Right ventricle myocardium inferior (tissue), 1 donor: ENCODE measurements around the gene CFAP61. TPM values are rescaled to one million over a fixed set of nuclear protein-coding genes. Genes with fewer than 3 reads are reported as not detected.
"Not testable (repeated sequence)": the region's sequence is repeated elsewhere in the genome, so short reads cannot be mapped to it uniquely, and the experiment has no call there.

ENCODE experiments used
- ATAC-seq: fragments of 200-7000 bp; cut with Tn5 transposase; one replicate; pipeline ENCODE4 v1.9.1; 2020; ENCODE audit warnings: mild to moderate bottlenecking, moderate library complexity
- DNase-seq: peaks from one replicate; pipeline ENCODE4 v3.0.0; 2021; ENCODE audit errors: missing footprints
- intact Hi-C: fragments of 100-400 bp; cut with DNase I; formaldehyde crosslinking; loops from one replicate; pipeline ENCODE4 v1.11.0; 2022
- total RNA-seq: library from RNA; stranded (reverse); fragmentation: NEBNext Ultra II Directional; extraction: Animal tissue kit (Norgen Biotek cat#: 25700); gene quantifications from one replicate; pipeline ENCODE4 v1.2.1, GENCODE V29; 2021
- donor health status: DM: no; HTN: yes; CAD: no; lungs with severe emphysema.

CFAP61 gene
- total RNA-seq, 1 donor from 2014 or later = 27.4 TPM

- no peak for DNase-seq
- peak; percentile 30 for ATAC-seq
- intact Hi-C loops = loop anchor here (5.0 kb wide), 1 partner anchor 78 kb away; no protein-coding TSS in a partner anchor
These were observed 162.5 kb downstream of the CFAP61 start for GRCh38 chr20:20214757-20215275.

GRCh38 chr20:20215976-20216727 is 163.8 kb downstream of the CFAP61 start:
- DNase-seq (no peak), ATAC-seq (peak; percentile 86)
- intact Hi-C loops = loop anchor here (2.0 kb wide), 1 partner anchor 131 kb away; no protein-coding TSS in a partner anchor

GRCh38 chr20:20216941-20217340 is 164.6 kb downstream of the CFAP61 start:
- DNase-seq (no peak), ATAC-seq (no peak)
- intact Hi-C loops = loop anchor here (2.0 kb wide), 1 partner anchor 132 kb away; no protein-coding TSS in a partner anchor

- intact Hi-C loops = loop anchor here (2.0 kb wide), 1 partner anchor 133 kb away; no protein-coding TSS in a partner anchor
- ATAC-seq (no peak), DNase-seq (no peak)
These were observed 165.3 kb downstream of the CFAP61 start for GRCh38 chr20:20217621-20218020.

- intact Hi-C loops, ATAC-seq, DNase-seq: not testable (repeated sequence)
These were observed 165.8 kb downstream of the CFAP61 start for GRCh38 chr20:20218106-20218505.

- DNase-seq = no peak
- intact Hi-C loops = no loop called here
- ATAC-seq = no peak
These were observed 166.7 kb downstream of the CFAP61 start for GRCh38 chr20:20219016-20219415.

- DNase-seq (no peak), ATAC-seq (no peak)
- intact Hi-C loops = no loop called here
These were observed 167.8 kb downstream of the CFAP61 start for GRCh38 chr20:20220134-20220533.

- intact Hi-C loops = no loop called here
- no peak for ATAC-seq
- DNase-seq = no peak
These were observed 171.6 kb downstream of the CFAP61 start for GRCh38 chr20:20223981-20224380.

GRCh38 chr20:20224806-20225205 is 172.5 kb downstream of the CFAP61 start:
- intact Hi-C loops = no loop called here
- no peak for DNase-seq
- no peak for ATAC-seq

GRCh38 chr20:20225325-20226043 is 173.2 kb downstream of the CFAP61 start:
- intact Hi-C loops = no loop called here
- ATAC-seq = no peak

GRCh38 chr20:20226554-20226953 is 174.2 kb downstream of the CFAP61 start:
- intact Hi-C loops = no loop called here
- ATAC-seq = no peak
- DNase-seq = no peak

More at GRCh38 chr20:20225325-20226043, 173.2 kb downstream of the CFAP61 start:
- DNase-seq = no peak

- intact Hi-C loops = no loop called here
- DNase-seq = no peak
- no peak for ATAC-seq
These were observed 174.8 kb downstream of the CFAP61 start for GRCh38 chr20:20227013-20227571.

- no peak for DNase-seq
- no peak for ATAC-seq
- intact Hi-C loops = no loop called here
These were observed 176.0 kb downstream of the CFAP61 start for GRCh38 chr20:20228351-20228750.

GRCh38 chr20:20229595-20229994 is 177.3 kb downstream of the CFAP61 start:
- no peak for ATAC-seq
- intact Hi-C loops = no loop called here
- DNase-seq = no peak

- intact Hi-C loops = no loop called here
- DNase-seq = no peak
- no peak for ATAC-seq
These were observed 178.4 kb downstream of the CFAP61 start for GRCh38 chr20:20230741-20231140.

- DNase-seq (no peak), ATAC-seq (peak; percentile 33)
- intact Hi-C loops = no loop called here
These were observed 179.4 kb downstream of the CFAP61 start for GRCh38 chr20:20231528-20232298.

GRCh38 chr20:20233041-20233514 is 180.7 kb downstream of the CFAP61 start:
- no peak for ATAC-seq
- intact Hi-C loops = no loop called here
- no peak for DNase-seq

- no peak for DNase-seq
- intact Hi-C loops = loop anchor here (1.0 kb wide), 1 partner anchor 151 kb away; no protein-coding TSS in a partner anchor
These were observed 183.3 kb downstream of the CFAP61 start for GRCh38 chr20:20235681-20236080.

More at GRCh38 chr20:20235681-20236080, 183.3 kb downstream of the CFAP61 start:
- no peak for ATAC-seq
